Neural crest cell (in vitro differentiated cells): ENCODE results near the gene DCUN1D4. TPM values are rescaled to one million over a fixed set of nuclear protein-coding genes. Genes with fewer than 3 reads are reported as not detected.

Experiments used
- DNase-seq: peaks from one replicate; pipeline ENCODE4 v3.0.0; 2021; ENCODE audit warnings: low read depth, mixed read lengths, low spot score
- H3K27ac Mint-ChIP-seq: one replicate; pipeline ENCODE4 v1.8.0; 2021; ENCODE audit warnings: mild to moderate bottlenecking, mixed read lengths; ENCODE audit not compliant: unreplicated experiment
- H3K27me3 Mint-ChIP-seq: 2 replicates; pipeline ENCODE4 v1.8.0; 2021; ENCODE audit warnings: low read depth, mild to moderate bottlenecking, mixed read lengths
- H3K36me3 Mint-ChIP-seq: 2 replicates; pipeline ENCODE4 v1.8.0; 2021; ENCODE audit warnings: low read depth, mild to moderate bottlenecking, mixed read lengths
- H3K4me1 Mint-ChIP-seq: 2 replicates; pipeline ENCODE4 v1.8.0; 2021; ENCODE audit warnings: mixed read lengths
- H3K4me3 Mint-ChIP-seq: one replicate; pipeline ENCODE4 v1.8.0; 2021; ENCODE audit warnings: mild to moderate bottlenecking, mixed read lengths
- H3K9me3 Mint-ChIP-seq: 2 replicates; pipeline ENCODE4 v1.8.0; 2021; ENCODE audit warnings: mixed read lengths
- CTCF ChIP-seq: fragments of 200-600 bp; sonication (generic); conservative IDR thresholded peaks from 2 replicates; pipeline ENCODE4 v1.5.0; 2021; ENCODE audit warnings: antibody characterized with exemption, mild to moderate bottlenecking
- total RNA-seq: library from RNA; stranded (reverse); gene quantifications from 2 replicates; pipeline ENCODE4 v1.2.1, GENCODE V29; 2021

Gene DCUN1D4
- total RNA-seq, 1 donor from 2014 or later = 69.0 TPM

- Mint-ChIP-seq H3K27ac (peak overlapping the region; percentile 84), H3K36me3 (no peaks in the 10 kb centered on the region), H3K4me3 (peak overlapping the region; percentile 99), H3K4me1 (peaks cover 43% of the 10 kb centered on the region), H3K9me3 (no peaks in the 10 kb centered on the region), H3K27me3 (peaks cover 3% of the 10 kb centered on the region)
- peak; percentile 52 for DNase-seq
- TF ChIP-seq CTCF = no peak
Observed at GRCh38 chr4:51843309-51844152, 578 bp downstream of the DCUN1D4 start.

GRCh38 chr4:51844153-51845054 is 1.5 kb downstream of the DCUN1D4 start:
- peaks cover 50% of the 10 kb centered on the region for H3K4me1 Mint-ChIP-seq
- peaks cover 3% of the 10 kb centered on the region for H3K27me3 Mint-ChIP-seq
- H3K27ac Mint-ChIP-seq = peak overlapping the region; percentile 27
- no peaks in the 10 kb centered on the region for H3K9me3 Mint-ChIP-seq
- no peak for TF ChIP-seq CTCF
- peak; percentile 79 for DNase-seq
- no peaks in the 10 kb centered on the region for H3K36me3 Mint-ChIP-seq
- peak overlapping the region; percentile 92 for H3K4me3 Mint-ChIP-seq

GRCh38 chr4:51845055-51845426 is 2.1 kb downstream of the DCUN1D4 start:
- Mint-ChIP-seq H3K9me3 (no peaks in the 10 kb centered on the region), H3K36me3 (no peaks in the 10 kb centered on the region), H3K27me3 (peaks cover 3% of the 10 kb centered on the region), H3K27ac (no peak overlapping the region), H3K4me1 (peaks cover 55% of the 10 kb centered on the region), H3K4me3 (peak overlapping the region; percentile 92)
- DNase-seq = no peak
- no peak for TF ChIP-seq CTCF

- Mint-ChIP-seq H3K27ac (no peak overlapping the region), H3K36me3 (no peaks in the 10 kb centered on the region), H3K27me3 (peaks cover 3% of the 10 kb centered on the region), H3K4me3 (peak overlapping the region; percentile 74), H3K4me1 (peaks cover 62% of the 10 kb centered on the region), H3K9me3 (no peaks in the 10 kb centered on the region)
- no peak for DNase-seq
- TF ChIP-seq CTCF = no peak
Observed at GRCh38 chr4:51845711-51846110, 2.8 kb downstream of the DCUN1D4 start.

- Mint-ChIP-seq H3K4me3 (peak overlapping the region; percentile 10), H3K27ac (no peak overlapping the region), H3K4me1 (peaks cover 81% of the 10 kb centered on the region), H3K36me3 (no peaks in the 10 kb centered on the region), H3K9me3 (no peaks in the 10 kb centered on the region), H3K27me3 (no peaks in the 10 kb centered on the region)
- DNase-seq = no peak
- TF ChIP-seq CTCF = no peak
Observed at GRCh38 chr4:51849430-51849829, 6.5 kb downstream of the DCUN1D4 start.
